DMS79 (cell line): Measurements from ENCODE around the gene RRAGB.
"Not testable (repeated sequence)": the region's sequence is repeated elsewhere in the genome, so short reads cannot be mapped to it uniquely, and the experiment has no call there.

ENCODE experiments used
- DNase-seq: peaks from one replicate; lab custom pipeline; 2025; lab: John Stamatoyannopoulos, UW

RRAGB gene

GRCh38 chrX:55774419-55774818 is 56.9 kb downstream of the RRAGB start:
- not testable (repeated sequence) for DNase-seq

DNA sequence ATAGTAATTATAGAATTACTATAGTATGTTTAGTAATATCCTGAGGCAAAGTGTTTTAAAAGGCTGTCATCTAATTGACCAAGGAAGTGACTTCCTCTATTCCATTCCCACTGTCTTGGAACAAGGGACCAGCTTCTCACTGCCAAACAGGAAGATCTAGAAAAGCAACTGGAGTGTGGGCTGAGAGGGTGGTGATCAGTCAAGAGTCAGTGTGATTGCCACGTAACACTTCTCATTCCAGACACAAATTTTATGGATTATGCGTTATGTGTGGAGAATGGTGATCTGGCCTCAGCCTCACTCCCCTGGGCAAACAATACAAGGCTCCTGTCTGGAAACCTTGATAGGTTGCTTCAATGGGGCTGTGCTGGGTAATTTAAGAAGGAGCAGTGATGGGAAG is 60.0 kb downstream of the RRAGB start:
- DNase-seq = no peak

- no peak for DNase-seq
Observed at GRCh38 chrX:55778322-55778721, 60.8 kb downstream of the RRAGB start.

GRCh38 chrX:55783723-55784122 is 66.2 kb downstream of the RRAGB start:
- DNase-seq = no peak

DNA sequence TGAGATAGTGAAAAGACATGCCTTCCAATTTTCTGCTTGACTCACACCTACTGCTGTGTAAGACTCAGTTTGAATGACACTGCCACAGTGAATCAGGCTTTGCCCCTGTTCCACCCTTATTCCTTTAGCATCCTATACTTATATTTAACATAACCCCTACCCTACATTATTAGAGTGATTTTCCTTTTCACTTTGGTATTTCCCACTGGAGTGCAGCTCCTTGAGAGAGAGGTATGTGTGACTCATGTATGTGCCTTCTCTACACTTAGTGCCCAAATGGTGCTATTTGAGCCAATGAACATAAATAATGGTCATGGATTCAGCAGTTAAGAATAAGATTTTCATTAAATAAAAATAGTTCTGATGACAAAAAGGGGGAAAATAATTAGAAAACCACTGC is 69.5 kb downstream of the RRAGB start:
- DNase-seq = no peak

DNA sequence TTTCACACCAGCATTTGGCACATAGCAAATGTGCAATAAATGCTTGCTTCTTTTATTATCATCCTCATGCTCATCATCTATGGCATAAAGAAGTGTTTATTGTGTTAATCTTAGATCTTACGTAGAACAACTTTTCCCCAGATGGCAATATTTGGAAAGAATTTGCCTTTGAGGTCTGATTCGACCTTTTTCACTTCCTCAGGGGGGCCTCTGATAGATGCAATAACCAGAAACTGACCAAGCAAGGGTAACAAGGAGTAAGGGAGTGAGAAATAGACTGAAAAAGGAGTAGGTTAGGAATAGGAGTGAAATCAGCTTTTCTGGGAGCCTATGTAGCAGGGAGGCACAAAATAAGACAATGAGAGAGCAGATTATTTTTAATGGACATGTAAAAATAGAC is 70.2 kb downstream of the RRAGB start:
- no peak for DNase-seq

- no peak for DNase-seq
Observed at GRCh38 chrX:55794405-55794804, 76.9 kb downstream of the RRAGB start.

- DNase-seq = no peak
Observed at GRCh38 chrX:55796496-55796895, 78.9 kb downstream of the RRAGB start.

- no peak for DNase-seq
Observed at GRCh38 chrX:55801811-55802210, 84.3 kb downstream of the RRAGB start.
